ENCODE results near the gene GP9.

DNA sequence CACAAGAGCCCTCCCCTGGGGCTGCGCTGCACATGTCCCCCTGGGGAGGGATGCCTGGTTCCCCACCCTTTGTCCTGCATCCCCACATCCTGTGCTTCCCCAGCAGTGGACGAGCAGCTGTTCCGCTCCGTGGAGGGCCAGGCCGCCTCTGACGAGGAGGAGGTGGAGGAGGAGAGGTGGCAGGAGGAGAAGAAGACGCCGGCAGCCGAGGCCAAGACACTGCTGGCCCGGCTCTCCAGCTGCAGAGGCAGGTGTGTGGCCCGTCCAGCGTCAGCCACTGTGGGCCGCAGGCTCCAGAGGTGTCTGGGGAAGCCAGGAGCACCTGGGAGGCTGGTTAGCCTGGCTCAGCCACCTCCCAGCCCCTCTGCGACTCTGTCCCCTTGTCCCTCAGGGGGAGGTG, 27.9 kb upstream of the GP9 start:
- TF ChIP-seq CTCF (IDR thresholded peaks at IDR 0.05; ENCODE audit: low read length) (no peak), EZH2 (IDR thresholded peaks at IDR 0.05; ENCODE audit: borderline replicate concordance, low read length) (no peak)

Data from OCI-LY1 (cell line).